Hindlimb muscle (tissue), 1 donor: ENCODE data around the gene CDK2. TPM values are rescaled to one million over a fixed set of nuclear protein-coding genes. Genes with fewer than 3 reads are reported as not detected.
A peak's percentile ranks its signal among the peaks of the same experiment; 100 is the strongest.
"Not testable (repeated sequence)": the region's sequence is repeated elsewhere in the genome, so short reads cannot be mapped to it uniquely, and the experiment has no call there.

Experiments used
- DNase-seq: peaks from one replicate; pipeline ENCODE4 v3.0.0-alpha.2; 2013
- polyA plus RNA-seq: library from polyadenylated mRNA; unstranded; fragments of 120-200 nt; gene quantifications from one replicate; pipeline ENCODE4 v1.2.1, GENCODE V29; 2013; ENCODE audit not compliant: insufficient read length

CDK2 gene
- 23.7 TPM for polyA plus RNA-seq

DNA sequence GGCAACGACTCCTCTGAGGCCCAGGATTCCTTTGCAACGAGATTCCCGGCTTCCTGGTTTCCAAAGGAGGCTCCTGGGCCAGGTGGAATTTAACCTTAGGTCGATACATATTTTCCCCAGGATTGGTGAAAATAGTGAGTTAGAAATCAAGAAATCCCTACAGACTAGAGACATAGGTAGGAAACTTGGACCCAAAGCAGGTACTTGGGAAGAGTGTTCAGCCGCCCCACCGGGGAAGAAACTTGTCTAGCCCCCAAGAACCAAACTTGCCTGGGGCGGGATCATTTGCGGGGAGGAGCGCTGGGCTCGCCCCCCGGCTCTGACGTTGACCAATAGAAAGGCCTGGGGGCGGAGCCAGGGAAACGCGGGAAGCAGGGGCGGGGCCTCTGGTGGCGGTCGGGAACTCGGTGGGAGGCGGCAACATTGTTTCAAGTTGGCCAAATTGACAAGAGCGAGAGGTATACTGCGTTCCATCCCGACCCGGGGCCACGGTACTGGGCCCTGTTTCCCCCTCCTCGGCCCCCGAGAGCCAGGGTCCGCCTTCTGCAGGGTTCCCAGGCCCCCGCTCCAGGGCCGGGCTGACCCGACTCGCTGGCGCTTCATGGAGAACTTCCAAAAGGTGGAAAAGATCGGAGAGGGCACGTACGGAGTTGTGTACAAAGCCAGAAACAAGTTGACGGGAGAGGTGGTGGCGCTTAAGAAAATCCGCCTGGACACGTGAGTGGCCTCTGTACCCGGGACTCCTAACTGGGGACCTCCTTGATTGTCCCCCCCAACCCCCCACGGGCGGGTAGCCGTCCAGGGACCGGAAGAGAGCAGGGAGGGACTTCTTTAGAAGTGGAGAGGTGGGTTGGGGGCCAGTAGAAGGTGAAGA, at the start of gene CDK2:
TSS of gene CDK2 (plus strand) at position 423 of the 874 bp plus-strand sequence. CDS start at position 602, 179 bp downstream.
- DNase-seq, result peak; percentile 94

DNA sequence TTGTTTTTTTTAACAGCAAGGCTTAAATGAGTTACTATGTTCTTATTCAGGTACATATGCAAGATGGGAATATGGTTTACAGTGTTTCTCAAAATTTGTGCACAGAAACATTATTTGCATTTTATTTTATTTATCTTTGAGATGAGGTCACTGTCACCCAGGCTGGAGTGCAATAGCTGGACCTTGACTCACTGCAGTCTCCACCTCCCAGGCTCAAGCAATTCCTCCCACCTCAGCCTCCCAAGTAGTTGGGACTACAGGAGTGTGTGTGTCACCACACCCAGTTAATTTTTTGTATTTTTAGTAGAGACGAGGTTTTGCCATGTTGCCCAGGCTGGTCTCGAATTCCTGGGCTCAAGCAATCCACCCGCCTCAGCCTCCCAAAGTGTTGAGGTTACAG, 47.6 kb upstream of the CDK2 start:
- DNase-seq, result not testable (repeated sequence)

- DNase-seq, result no peak
Measured at GRCh38 chr12:55922126-55922525, 44.5 kb upstream of the CDK2 start.

- DNase-seq, result not testable (repeated sequence)
Measured at GRCh38 chr12:55923648-55924047, 43.0 kb upstream of the CDK2 start.

DNA sequence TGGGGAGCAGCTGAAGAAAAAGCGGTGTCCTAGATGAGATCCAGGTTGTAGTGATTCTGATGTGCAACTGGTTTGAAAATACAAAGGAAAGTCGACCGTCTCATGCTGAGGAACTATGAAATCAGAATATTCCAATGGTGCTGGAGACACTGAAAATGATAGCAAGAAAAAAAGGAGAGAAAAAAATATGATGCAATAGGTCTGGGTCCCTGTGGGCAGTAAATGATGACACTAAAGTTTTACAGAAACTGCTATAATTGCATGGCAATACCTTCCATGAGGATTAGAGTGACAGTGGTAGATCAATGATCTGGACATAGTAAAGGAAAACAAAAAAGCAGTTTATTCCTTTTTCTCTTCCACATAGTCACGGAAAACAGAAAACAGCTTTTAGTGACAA, 41.3 kb upstream of the CDK2 start:
- no peak for DNase-seq

DNA sequence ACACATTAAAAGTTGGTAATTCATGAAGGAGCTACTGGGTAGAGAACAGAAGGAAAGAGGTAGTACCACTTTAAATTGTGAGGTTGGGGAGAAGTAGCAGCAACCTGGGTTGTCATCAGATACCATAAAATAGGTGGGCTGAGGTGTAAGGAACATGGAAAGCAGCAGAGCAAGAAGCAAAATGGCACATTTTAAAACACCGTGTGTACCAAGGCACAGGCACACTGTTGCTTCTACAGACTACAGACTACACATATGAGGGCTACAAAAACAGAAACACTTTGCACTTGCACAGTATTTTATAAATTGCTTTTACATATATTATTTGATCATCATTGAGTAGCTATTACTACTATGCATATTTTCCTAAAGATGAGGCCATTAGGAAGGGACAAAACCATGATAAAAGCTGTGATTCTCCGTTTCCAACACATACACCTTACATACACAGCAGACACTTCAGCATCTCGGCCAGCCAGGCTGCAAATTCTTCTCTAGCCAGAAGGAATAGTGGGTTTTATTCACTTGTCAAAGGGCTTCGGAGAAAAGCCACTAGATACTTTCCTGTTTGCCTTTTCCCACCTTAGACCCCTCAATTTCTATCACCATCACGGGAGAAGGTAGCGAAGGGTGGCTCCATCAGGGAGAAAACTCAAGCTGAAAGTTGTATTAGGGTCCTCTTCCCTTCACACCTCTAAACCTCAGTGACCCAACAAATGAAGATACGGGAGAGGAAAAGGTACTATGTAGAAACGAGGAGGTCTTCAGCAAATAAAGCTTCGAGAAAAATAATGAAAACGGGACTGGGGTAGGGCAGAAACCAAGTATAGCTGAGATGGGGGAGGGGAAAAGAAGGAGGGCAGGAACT, 40.5 kb upstream of the CDK2 start:
- DNase-seq, result no peak

DNA sequence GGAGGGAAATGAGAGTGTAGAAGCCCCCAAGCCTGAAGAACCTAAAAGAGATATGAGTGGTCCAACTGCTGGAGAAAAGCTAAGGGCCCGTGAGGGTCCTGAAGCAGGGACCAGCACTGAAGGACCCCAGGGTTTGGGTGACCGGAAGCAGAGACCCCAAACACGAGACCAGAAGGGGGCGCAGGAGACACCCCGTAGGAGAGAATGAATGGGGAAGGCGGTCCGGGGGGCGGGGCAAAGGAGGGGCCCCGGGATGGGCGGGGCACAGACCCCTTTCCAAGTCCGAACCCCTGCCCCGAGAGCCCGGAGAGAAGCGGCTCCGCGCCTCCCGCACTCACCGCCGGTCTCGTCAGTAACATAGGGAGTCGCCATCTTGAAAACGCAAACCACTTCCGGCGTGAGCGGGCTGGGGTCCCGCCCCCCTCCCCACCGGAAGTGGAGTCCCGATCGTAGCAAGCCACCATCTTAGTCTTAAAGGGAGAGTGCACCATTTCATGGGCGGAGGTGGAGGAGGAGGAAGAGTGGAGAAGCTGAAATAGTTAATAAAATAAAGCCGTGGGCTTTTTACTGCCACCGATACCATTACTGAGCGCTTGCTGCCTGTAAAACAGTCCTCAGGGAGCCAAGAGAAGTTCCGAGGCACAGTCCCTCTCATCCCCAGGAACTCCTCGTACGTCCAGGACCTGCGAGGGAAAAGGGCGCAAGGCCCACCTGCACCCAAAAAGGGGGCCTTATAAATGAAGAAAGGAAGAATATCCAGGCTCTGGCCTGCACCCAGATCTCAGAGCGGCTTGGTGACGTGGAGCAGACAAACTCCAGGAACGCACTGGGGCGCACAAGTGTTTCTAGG, 39.7 kb upstream of the CDK2 start:
- peak; percentile 93 for DNase-seq

DNA sequence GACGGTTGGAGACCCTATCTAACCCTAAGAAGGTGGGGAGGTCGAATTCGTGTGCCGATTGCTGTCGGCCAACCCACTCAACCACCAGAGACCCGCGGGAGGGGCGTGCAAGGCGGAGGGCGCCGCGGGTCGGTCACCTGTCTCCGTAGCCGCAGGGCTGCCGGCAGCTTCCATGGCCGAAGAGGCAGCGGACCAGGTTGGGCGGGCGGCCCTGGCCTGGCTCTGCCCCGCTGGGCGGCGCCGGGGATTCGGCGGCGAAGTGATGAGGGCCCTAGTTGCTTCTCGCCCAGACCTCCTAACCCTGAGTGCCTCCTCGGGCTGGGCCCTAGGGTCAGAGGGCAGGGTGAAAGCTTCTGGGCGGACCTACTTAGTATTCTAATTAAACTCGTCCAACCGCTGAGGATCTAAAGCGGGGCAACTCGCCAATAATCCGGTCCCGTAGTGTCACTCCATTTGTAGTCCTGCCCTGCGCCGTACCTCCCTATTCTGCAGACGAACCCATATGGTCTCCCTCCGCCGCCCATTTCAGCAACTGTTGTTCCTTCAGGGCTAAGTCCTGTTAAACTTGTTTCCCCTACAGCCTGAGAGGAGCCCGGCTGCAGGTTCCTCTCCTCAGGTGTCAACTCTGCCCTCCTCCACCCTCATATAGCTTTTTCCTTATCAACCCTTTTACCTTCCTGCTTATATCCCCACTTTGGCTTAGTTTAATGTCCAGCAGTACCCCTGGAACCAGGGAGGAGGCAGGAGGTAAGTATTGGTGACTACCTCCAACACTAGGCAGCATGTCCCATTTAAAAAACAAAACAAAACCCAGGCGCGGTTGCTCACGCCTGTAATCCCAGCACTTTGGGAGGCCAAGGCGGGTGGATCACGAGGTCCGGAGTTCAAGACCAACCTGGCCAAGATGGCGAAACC, 38.8 kb upstream of the CDK2 start, which contains the start of gene PYM1:
TSS of gene PYM1 (minus strand) at position 307 of the 915 bp plus-strand sequence. CDS start at position 174, 133 bp downstream.
- DNase-seq, result peak; percentile 72

- no peak for DNase-seq
Measured at GRCh38 chr12:55929306-55929791, 37.3 kb upstream of the CDK2 start.

- peak; percentile 65 for DNase-seq
Measured at GRCh38 chr12:55930771-55931316, 35.8 kb upstream of the CDK2 start, which contains the start of gene DGKA. DGKA (plus strand) TSS chr12:55931162; CDS start chr12:55936504, 5,342 bp downstream.

- no peak for DNase-seq
Measured at GRCh38 chr12:55931317-55931779, 35.3 kb upstream of the CDK2 start.

GRCh38 chr12:55931780-55932550, 34.7 kb upstream of the CDK2 start:
- peak; percentile 78 for DNase-seq

- DNase-seq, result no peak
Measured at GRCh38 chr12:55932551-55932910, 34.1 kb upstream of the CDK2 start.

GRCh38 chr12:55933169-55933798, 33.3 kb upstream of the CDK2 start:
- DNase-seq, result no peak

GRCh38 chr12:55933799-55934742, 32.6 kb upstream of the CDK2 start:
- DNase-seq, result no peak

GRCh38 chr12:55934773-55935172, 31.9 kb upstream of the CDK2 start:
- DNase-seq, result no peak

DNA sequence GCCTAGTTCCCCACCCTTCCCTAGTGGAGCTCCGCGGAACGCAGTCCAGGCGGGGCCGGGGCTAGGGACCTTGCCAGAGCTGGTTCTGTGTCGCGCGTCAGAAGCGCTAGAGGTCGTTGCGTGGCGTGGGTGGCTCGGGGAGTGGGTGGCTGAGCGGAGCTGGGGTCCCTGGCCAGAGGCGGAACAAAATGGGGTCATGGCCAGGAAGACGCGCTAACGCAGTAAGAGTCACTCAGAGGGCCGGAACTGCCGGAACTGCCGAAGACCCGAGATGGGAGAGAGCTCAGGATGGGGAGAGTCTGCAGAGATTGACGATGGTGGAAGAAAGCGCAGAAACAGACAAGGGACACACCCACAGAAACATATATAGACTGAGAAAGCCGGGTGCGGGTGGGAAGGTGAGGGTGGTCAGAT, 30.9 kb upstream of the CDK2 start:
- DNase-seq, result peak; percentile 45

DNA sequence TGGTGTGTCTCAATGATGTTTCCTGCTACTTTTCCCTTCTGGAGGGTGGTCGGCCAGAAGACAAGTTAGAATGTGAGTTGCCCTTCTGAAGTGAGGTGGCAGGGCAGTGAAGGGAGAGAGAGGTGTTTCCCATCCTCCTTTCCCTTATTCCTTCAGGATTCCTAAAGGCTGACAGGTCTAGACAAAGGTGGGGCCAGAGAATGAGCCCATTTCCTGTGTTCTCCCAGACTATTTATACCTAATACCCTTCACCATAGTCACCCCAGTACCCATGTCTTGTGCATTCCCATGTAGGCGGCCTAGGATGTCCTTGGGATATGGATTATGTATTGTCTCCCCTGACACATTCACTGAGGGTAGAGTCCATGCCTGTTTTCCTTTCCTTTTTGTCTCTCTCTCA, 28.6 kb upstream of the CDK2 start:
- DNase-seq, result no peak
